Left forelimb (tissue), 1 donor: ENCODE measurements around the gene ZNF619.
A peak's percentile ranks its signal among the peaks of the same experiment; 100 is the strongest.

ENCODE experiments used
- DNase-seq: peaks from one replicate; pipeline ENCODE4 v3.0.0-alpha.2; 2018; ENCODE audit warnings: low spot score

The ZNF619 gene

DNA sequence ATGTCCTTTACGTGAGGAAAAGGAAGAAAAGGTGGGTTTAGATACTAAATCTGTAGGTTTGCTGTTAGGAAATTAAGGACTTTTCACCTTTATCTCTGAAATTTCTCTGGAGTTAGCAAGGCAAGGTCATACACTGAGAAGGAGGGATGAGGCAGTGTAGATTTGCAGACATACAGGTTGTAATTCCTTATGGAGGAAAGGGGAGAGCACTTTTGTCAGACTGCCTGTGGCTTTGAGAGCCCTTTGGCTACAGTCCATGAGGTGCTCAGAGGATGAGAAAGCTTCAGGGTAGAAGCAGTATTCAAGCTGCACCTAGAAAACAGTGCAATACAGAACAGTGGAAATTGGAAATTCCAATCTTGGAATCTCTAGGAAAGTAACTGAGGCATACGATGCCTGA lies 11.5 kb upstream of the ZNF619 start:
- no peak for DNase-seq

DNA sequence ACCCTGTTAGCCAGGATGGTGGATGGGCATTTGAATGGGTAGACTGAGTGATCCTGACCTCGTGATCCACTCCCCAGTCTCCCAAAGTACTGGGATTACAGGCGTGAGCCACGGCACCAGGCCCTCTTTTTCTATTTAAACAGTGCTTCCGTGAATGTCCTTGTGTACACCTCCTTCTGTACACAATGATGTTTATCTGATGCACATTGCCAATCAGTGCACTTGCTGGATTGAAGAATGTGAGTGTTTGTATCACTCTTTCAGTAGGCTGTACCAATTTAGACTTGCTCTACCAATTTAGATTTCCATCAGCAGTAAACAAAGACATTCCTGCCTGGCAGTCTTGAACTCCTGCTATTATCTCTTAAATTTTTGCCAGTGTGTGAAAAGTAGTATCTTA lies 8.9 kb upstream of the ZNF619 start:
- DNase-seq: no peak

DNA sequence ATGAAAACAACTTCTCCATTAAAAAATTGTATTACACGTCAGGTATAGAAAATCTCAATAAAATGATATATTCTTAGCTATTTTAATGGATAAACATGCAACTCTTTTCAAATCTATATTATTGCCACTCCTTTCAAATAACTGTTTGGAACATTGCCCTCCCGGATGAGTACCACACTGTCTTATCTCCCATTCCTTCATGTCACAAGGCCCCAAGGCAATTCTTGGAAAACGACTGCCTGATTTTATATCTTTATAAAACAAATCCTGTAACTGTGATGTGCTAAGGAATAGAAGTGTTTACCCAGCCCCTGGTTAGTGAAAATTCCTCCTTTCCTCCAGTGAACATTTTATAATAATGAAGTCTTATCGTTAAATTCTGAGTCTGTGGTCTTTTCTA lies 6.2 kb upstream of the ZNF619 start:
- DNase-seq: no peak

DNA sequence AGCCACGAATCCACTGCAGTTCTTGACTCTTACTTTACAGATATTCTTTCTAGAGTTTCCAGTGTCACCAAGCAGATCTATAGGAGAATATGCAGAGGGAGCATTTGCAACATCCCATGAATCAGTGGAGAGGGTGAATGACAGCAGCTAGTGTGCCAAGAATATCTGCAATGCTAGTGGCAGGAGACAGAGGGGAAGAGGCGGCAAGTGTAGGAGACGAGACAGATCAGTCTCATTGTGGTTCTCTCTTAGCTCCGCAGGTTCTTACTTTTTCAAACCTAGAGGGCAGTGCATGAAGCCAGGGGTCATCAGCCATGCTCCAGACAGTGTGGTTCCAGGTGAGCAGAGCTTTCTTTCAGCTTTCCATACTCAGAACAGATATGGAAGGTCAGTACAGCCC lies 744 bp downstream of the ZNF619 start:
- DNase-seq: no peak

DNA sequence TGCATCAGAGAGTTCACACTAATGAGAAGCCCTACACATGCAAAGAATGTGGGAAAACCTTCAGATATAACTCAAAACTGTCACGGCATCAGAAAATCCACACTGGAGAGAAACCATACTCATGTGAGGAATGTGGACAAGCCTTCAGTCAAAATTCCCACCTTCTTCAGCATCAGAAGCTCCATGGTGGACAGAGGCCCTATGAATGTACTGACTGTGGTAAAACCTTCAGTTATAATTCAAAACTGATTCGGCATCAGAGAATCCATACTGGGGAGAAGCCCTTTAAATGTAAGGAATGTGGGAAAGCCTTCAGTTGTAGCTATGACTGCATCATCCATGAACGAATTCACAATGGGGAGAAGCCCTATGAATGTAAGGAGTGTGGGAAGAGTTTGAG lies 10.2 kb downstream of the ZNF619 start:
- DNase-seq: no peak

DNA sequence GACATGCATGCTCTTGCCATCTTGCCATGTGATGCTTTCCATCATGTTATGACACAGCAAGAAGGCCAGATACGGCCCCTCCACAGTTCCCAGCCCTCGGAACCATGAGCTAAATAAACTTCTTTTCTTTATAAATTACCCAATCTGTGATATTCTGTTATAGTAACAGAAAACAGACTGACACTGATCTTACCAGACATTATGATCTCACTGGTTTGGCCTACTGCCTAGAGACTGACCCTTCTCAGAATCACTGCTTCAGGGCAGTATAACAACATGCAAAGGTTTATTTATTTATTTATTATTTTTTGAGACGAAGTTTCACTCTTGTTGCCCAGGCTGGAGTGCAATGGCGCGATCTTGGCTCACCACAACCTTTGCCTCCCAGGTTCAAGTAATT lies 14.0 kb downstream of the ZNF619 start:
- no peak for DNase-seq

DNA sequence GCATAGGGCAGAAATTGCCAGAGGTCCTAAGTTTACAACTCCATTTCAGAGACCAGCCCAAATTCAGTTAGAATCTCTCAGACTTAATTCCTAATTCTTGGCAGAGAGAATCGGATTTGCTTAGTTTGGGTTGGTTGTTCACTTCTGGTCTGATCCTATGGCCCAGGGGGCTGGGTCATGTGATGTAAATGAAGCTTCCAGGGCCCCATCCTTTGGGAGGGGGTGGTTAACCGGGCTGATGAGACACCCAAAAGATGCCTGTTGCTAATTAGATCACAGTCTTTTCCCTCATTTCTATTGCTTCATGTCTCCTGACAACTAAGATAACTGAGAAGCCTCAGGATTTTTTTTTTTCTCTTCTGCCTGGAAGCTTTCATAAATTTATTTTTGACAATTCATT lies 17.8 kb downstream of the ZNF619 start:
- no peak for DNase-seq

DNA sequence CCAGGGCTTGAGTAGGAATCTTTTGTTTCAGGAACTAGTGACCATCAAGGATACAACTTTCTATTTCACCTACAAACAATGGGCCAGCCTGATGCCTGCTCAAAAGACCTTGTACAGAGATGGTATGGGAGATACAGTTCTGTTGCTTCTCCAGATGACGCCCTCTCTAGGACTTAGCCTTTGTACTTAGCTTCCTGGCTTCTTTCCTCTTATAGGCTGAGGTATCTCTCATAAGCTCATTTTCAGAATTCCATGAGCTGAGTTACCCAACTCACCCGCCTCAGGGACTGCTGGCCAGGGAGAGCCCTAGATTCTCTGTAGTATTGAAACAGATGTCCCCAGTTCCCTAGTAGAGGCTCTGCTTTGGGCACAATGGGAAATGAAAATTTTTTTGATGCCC lies 20.4 kb downstream of the ZNF619 start:
- DNase-seq: no peak

DNA sequence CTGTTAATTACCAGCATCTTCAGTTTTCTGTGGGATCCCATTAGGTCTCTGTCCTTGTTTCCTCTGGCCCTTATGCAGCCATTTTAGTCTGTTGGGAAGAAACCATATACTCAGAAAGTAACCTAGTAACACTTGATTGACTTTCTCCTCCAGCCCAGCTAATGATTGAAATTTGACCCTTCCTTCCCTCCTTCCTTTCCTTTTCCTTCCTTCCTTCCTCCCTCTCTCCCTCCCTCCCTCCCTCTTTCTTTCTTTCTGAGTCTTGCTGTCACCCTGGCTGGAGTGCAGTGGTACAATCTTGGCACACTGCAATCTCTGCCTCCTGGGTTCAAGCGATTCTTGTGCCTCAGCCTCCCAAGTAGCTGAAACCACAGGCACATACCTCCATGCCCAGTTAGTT lies 23.0 kb downstream of the ZNF619 start:
- DNase-seq: no peak

DNA sequence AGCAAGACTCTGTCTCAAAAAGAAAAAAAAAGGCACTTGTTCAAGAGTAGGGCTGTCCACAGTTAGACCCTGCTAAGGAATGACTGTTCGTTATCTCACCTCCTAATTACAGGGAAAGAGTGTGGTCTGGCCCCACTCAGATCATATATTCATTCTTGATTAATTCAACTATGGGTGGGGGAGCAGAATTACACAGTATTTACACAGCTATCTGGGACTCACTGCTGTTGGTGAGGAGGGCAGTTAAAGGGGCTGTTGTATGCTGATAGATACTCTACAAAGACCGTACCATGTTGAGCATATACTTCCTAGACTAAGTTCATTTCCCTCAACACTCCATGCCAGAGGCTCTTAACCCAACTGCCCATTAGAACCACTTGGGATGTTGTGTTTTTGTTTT lies 25.1 kb downstream of the ZNF619 start:
- DNase-seq: no peak

DNA sequence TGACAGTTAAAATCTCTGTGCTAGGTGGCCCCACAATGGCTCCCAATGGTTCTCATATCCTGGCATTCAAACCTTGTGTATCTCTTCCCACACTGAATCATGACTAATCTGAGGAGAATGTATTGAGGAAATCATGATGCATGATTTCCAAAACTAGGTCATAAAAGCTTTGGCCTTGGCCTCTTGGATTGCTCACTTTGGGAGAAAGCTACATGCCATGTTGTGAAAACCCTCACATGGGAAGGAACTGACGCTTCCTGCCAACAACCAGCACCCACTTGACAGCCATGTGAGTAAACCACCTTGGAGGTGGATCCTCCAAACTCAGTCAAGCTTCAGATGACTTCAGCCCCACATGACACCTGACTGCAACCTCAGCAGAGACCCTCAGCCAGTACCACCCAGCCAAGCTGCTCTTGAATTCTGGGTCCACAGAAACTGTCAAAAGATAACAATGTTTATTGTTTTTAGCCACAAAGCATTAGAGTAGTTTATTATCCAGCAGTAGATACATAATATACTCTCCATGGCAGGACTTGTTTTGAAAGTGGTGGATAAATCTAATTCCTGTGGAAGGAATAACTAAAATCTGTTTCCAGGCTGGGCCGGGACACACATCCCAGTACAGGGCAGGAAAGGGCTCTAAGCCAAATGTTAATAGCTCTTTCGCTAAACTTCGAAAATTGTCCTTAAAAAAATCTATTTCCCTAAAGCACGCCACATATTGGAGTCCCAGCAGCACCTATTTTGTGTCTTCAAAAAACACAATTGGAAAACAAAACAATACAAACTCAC lies 27.9 kb downstream of the ZNF619 start:
- no peak for DNase-seq

DNA sequence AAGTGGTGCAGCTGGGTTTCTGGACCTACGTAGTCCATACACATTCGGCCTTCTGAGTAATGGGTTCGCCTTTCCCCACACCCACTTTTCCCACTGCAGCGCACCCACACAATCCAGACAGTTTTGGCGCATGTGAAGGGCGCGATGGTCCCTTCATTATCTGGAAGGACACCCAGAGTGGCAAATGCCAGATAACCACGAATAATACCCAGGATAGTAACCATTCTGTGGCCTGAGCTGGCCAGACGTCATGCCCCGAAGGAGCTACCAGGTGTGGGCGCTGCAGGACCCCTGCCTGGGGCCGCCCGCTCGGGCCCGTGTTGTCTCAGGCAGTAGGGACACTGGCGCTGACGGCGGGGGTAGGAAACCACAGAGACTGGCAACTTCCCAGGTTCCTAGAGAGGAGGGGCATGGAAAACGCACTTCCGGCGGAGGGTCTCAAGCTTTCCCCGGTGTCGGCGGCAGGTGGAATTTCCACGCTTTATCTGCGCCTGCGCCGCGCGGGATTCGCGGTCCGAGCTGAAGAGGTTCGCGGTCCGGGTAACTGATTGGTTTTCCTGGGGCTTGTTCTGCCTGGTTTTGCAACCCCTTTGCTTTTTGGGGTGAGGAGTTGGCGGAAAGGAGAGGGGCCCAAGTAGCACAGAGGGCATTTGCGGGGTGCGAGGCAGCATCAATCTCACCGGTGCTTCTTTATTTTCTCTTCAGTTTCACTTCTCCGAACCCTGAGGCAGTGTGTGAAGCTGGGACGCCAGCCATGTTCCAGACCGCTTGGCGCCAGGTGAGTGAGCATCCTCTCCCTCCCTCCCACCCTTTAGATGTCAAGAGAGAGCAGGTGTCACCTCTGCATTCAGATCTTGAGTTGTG lies 28.9 kb downstream of the ZNF619 start, which contains the start of gene ZNF620:
Gene ZNF620 (plus strand): TSS at position 441 of the 864 bp plus-strand sequence. CDS start 314 bp downstream, at position 755.
- peak; percentile 78 for DNase-seq

DNA sequence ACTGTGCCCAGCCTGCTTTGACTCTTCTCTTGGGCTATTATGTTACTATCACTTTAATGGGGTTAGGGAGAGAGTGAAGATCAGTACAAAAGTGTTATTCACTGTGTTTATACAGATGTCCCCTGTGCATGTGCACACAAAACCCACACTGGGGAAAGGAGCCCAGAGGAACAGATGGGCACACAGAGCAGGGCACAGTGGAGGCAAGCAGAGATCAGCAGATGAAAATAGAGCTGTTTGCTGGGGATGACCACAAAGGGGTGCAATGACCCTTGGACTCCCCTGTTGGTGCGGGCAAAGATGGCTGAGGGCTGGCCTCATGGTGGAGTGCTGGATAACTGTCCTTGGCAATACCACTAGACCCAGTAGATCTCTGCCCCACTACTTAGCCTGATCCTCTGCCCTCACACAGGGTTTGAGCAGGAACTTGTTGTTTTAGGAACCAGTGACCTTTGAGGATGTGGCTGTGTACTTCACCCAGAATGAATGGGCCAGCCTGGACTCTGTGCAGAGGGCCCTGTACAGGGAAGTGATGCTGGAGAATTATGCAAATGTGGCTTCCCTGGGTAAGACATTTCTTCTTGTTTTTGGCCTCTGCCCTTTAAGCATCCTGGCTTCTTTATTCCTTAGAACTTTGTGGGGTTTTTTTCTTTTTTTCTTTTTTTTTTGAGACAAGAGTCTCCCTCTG lies 34.3 kb downstream of the ZNF619 start:
- DNase-seq: no peak

DNA sequence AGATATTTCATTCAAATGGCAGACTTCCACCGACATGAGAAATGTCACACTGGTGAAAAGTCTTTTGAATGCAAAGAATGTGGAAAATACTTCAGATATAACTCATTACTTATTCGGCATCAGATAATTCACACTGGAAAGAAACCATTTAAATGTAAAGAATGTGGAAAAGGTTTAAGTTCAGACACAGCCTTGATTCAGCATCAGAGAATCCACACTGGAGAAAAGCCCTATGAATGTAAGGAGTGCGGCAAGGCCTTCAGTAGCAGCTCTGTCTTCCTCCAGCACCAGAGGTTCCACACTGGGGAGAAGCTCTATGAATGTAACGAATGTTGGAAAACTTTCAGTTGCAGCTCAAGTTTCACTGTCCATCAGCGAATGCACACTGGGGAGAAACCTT lies 39.3 kb downstream of the ZNF619 start:
- no peak for DNase-seq

DNA sequence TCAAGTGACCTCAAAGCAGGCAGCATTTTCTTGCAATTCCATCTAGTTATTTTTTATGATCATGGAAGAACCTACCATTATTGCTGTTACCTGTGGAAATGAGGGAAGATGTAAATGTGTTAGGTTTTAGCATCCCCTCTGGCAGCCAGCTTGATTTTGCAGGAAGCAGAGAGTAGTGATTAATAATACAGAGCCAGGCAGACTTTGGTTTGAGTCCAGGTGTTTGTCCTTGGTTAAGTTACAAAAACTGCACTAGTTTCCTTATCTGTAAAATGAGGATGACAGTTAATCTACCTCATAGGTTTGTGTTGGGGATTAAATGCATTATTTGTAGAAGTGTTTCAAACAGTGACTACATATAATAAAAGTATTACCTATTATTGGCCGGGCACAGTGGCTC lies 41.1 kb downstream of the ZNF619 start:
- DNase-seq: no peak

DNA sequence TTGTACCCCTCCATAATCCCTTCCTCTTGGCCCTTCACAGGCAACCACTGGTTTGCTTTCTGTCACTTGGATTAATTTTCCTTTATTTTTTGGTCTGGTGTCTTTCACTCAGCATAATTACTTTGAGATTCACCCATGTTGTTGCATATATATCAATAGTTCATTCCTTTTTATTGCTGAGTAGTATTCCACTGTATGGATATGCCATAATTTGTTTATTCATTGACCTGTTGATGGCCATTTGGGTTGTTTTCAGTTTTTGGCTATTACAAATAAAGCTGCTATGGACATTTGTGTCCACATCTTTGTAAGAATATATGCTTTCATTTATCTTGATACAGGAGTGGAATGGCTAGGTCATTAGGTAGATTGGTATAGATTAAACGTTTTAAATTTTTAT lies 41.9 kb downstream of the ZNF619 start:
- DNase-seq: no peak

DNA sequence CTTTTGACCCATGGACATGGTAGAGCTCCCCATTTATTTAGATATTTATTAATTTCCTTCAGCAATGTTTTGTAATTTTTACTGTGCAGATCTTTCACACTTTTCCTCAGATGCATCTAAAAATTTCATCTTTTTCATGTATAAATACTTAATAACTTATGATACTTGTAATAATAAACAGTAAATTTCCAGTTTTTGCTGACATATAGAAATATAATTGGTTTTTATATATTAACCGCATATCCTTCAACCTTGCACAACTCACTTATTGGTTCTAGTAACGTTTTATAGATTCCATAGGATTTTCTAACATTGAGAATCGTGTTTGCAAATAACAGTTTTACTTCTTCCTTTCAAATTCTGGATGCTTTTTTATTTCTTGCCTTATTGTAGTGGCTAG lies 44.3 kb downstream of the ZNF619 start:
- DNase-seq: no peak

DNA sequence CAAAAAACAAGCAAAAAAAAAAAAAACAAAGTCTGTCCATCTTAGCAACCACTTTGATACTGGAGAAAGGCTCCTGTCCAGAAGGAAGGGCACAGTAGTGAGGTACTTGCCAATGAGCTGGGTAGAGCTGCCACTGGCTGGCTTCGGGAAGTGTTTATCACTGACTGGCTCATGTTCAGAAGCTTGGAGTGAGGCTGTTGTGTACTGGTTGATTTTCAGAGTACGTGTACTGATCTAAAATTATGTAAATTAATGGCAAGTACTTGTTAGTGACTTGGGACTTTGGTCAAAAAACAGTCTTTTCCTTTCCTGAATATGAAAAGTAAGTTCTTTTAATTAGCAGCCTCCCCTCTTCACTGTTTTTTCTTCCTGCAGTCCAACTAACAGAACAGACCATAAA lies 46.9 kb downstream of the ZNF619 start:
- DNase-seq: no peak

DNA sequence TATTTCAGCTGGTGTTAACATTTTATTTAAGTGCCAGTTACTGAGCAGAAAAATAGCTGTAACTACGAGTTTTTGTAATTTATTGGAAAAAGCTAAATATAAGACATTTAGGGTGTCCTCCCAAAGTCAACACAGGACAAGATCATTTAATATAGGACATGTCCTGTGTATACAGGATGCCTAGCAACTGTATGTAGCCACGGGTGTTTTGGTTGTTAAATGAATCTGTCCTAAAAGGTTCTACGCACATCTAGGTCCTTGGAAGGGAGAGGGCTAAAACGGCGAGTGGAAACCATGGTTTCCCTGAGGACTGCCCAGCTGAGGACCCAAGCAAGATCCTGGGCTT lies 47.3 kb downstream of the ZNF619 start:
- no peak for DNase-seq

DNA sequence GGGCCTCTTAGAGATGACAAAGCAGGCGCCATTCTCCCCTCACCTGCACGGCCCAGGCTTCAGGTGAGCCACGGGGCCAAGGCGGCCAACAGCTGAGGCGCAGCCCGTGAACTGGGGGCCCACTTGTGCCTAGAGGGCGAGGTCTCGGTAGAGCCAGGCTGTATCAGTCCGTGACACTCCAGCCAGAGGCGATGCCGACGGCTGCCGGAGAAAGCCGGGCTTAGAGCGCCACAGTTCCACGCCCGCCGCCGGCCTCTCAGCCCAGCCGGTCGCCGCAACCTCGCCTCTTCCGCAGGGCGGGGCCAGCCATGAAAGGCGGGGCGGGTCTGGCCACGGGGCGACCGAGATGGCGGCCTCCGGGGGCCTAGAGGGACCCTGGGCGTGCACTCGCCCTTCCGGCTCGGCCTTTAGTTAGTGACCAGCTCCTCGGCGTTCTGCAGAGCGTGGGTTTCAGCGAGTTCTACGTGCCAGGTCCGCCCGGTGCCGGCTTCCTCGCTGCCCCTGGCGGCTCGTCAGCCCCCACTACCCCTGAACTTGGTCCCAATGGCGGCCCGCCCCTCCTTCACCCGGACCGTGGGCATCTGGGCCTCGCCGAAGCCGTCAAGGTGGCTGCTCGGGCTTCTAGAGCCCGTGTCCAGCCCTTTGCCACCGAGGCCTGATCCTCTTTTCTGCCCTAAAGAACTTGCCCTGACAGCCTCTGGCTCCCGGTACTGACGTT lies 47.8 kb downstream of the ZNF619 start, which contains the start of gene ZNF621:
Gene ZNF621 (plus strand): TSS at position 393 of the 718 bp plus-strand sequence. CDS start 881 bp downstream, outside the sequence.
- peak; percentile 92 for DNase-seq

DNA sequence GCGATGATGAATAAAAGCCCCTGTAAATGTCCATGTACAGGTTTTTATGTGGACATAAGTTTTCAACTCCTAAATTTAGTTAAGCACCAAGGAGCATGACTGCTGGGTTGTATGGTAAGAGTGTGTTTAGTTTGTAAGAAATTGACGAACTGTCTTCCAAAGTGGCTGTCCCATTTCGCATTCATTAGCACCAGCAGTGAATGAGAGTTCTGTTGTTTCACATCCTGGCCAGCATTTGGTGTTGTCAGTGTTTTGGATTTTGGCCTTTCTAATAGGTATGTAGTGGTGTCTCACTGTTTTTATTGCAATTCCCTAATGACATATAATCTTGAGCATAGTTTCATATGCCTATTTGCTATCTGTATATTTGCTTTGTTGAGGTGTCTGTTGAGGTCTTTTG lies 51.5 kb downstream of the ZNF619 start:
- no peak for DNase-seq

DNA sequence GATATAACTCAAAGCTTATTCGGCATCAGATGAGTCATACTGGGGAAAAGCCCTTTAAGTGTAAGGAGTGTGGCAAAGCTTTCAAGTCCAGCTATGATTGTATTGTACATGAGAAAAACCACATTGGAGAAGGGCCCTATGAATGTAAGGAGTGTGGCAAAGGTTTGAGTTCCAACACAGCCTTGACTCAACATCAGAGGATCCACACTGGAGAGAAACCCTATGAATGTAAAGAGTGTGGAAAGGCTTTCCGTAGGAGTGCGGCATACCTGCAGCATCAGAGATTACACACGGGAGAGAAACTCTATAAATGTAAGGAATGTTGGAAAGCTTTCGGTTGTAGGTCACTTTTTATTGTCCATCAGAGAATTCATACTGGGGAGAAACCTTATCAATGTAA lies 55.3 kb downstream of the ZNF619 start:
- DNase-seq: no peak
